Measurements from ENCODE around the gene POMT2.

The POMT2 gene

GRCh38 chr14:77228056-77228455 is 92.6 kb downstream of the POMT2 start:
- no peak for DNase-seq

GRCh38 chr14:77225892-77226557 is 94.7 kb downstream of the POMT2 start:
- DNase-seq = no peak

GRCh38 chr14:77225254-77225653 is 95.4 kb downstream of the POMT2 start:
- DNase-seq = no peak

Data from NCI-H2171 (cell line).